GM12891 (cell line): ENCODE measurements around the gene SH2B2.

Experiments
- PAX5 ChIP-seq: IDR thresholded peaks from 2 replicates; pipeline ENCODE4 v1.6.1; 2011; ENCODE audit warnings: low read length, moderate library complexity, mild to moderate bottlenecking; ENCODE audit not compliant: insufficient read depth, severe bottlenecking
- POLR2A ChIP-seq: IDR thresholded peaks from 2 replicates; pipeline ENCODE4 v1.6.1; 2011; ENCODE audit warnings: low read depth, low read length, control low read depth
- POLR2AphosphoS5 ChIP-seq: IDR thresholded peaks from 2 replicates; pipeline ENCODE4 v1.6.1; 2011; ENCODE audit warnings: low read depth, low read length, control low read depth
- POU2F2 ChIP-seq: IDR thresholded peaks from 2 replicates; pipeline ENCODE4 v1.6.1; 2011; ENCODE audit warnings: low read depth, mild to moderate bottlenecking, control low read depth, low read length, moderate library complexity
- SPI1 ChIP-seq: IDR thresholded peaks from 2 replicates; pipeline ENCODE4 v1.6.1; 2011; ENCODE audit warnings: low read depth, low read length, control low read depth
- TAF1 ChIP-seq: IDR thresholded peaks from 2 replicates; pipeline ENCODE4 v1.6.1; 2011; ENCODE audit warnings: low read depth, low read length, control low read depth

- no peak for TF ChIP-seq TAF1
- no peak for TF ChIP-seq POLR2AphosphoS5
- no peak for TF ChIP-seq POLR2A
- TF ChIP-seq SPI1 = no peak
- TF ChIP-seq PAX5 = no peak
- no peak for TF ChIP-seq POU2F2
Observed at GRCh38 chr7:102304668-102305067, 18.0 kb downstream of the SH2B2 start.
